Measurements from ENCODE around the gene PPM1M.

PPM1M gene

GRCh38 chr3:52283306-52283705 lies 37.7 kb downstream of the PPM1M start:
- TF ChIP-seq YY1 (IDR thresholded peaks at IDR 0.05; ENCODE audit: low read depth) (no peak), EP300 (IDR thresholded peaks at IDR 0.05; ENCODE audit: borderline replicate concordance) (no peak), TAF1 (IDR thresholded peaks at IDR 0.05; ENCODE audit: low read depth) (no peak), CREB1 (IDR thresholded peaks at IDR 0.05; ENCODE audit: low read depth) (no peak), TCF12 (IDR thresholded peaks at IDR 0.05; ENCODE audit: low read depth) (no peak), USF1 (IDR thresholded peaks at IDR 0.05) (no peak), CEBPB (IDR thresholded peaks at IDR 0.05) (no peak), FOXM1 (IDR thresholded peaks at IDR 0.05; ENCODE audit: borderline replicate concordance, low read depth) (no peak), RAD21 (IDR thresholded peaks at IDR 0.05; ENCODE audit: low read depth) (no peak), ZBTB7A (IDR thresholded peaks at IDR 0.05; ENCODE audit: low read depth) (no peak), TEAD4 (IDR thresholded peaks at IDR 0.05) (no peak), MAX (IDR thresholded peaks at IDR 0.05) (no peak), NFIC (IDR thresholded peaks at IDR 0.05) (no peak), EGR1 (IDR thresholded peaks at IDR 0.05) (no peak)
- TF ChIP-seq, protein P1, sequence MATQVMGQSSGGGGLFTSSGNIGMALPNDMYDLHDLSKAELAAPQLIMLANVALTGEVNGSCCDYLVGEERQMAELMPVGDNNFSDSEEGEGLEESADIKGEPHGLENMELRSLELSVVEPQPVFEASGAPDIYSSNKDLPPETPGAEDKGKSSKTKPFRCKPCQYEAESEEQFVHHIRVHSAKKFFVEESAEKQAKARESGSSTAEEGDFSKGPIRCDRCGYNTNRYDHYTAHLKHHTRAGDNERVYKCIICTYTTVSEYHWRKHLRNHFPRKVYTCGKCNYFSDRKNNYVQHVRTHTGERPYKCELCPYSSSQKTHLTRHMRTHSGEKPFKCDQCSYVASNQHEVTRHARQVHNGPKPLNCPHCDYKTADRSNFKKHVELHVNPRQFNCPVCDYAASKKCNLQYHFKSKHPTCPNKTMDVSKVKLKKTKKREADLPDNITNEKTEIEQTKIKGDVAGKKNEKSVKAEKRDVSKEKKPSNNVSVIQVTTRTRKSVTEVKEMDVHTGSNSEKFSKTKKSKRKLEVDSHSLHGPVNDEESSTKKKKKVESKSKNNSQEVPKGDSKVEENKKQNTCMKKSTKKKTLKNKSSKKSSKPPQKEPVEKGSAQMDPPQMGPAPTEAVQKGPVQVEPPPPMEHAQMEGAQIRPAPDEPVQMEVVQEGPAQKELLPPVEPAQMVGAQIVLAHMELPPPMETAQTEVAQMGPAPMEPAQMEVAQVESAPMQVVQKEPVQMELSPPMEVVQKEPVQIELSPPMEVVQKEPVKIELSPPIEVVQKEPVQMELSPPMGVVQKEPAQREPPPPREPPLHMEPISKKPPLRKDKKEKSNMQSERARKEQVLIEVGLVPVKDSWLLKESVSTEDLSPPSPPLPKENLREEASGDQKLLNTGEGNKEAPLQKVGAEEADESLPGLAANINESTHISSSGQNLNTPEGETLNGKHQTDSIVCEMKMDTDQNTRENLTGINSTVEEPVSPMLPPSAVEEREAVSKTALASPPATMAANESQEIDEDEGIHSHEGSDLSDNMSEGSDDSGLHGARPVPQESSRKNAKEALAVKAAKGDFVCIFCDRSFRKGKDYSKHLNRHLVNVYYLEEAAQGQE (IDR thresholded peaks at IDR 0.05; ENCODE audit: low read depth): no peak

GRCh38 chr3:52286777-52287110 lies 41.2 kb downstream of the PPM1M start:
- TF ChIP-seq NFIC (IDR thresholded peaks at IDR 0.05) (no peak), USF1 (IDR thresholded peaks at IDR 0.05) (no peak), TAF1 (IDR thresholded peaks at IDR 0.05; ENCODE audit: low read depth) (no peak), MAX (IDR thresholded peaks at IDR 0.05) (no peak), YY1 (IDR thresholded peaks at IDR 0.05; ENCODE audit: low read depth) (no peak), FOXM1 (IDR thresholded peaks at IDR 0.05; ENCODE audit: borderline replicate concordance, low read depth) (no peak), TEAD4 (IDR thresholded peaks at IDR 0.05) (no peak), ZBTB7A (IDR thresholded peaks at IDR 0.05; ENCODE audit: low read depth) (no peak), EP300 (IDR thresholded peaks at IDR 0.05; ENCODE audit: borderline replicate concordance) (no peak), CEBPB (IDR thresholded peaks at IDR 0.05) (no peak), CREB1 (IDR thresholded peaks at IDR 0.05; ENCODE audit: low read depth) (no peak), TCF12 (IDR thresholded peaks at IDR 0.05; ENCODE audit: low read depth) (no peak), EGR1 (IDR thresholded peaks at IDR 0.05) (no peak), RAD21 (IDR thresholded peaks at IDR 0.05; ENCODE audit: low read depth) (no peak)
- TF ChIP-seq, protein P1 (IDR thresholded peaks at IDR 0.05; ENCODE audit: low read depth): no peak

GRCh38 chr3:52288674-52289073 lies 43.1 kb downstream of the PPM1M start:
- no peak for TF ChIP-seq YY1 (IDR thresholded peaks at IDR 0.05; ENCODE audit: low read depth)
- TF ChIP-seq, protein P1 (IDR thresholded peaks at IDR 0.05; ENCODE audit: low read depth): no peak
- no peak for TF ChIP-seq TEAD4 (IDR thresholded peaks at IDR 0.05)
- TF ChIP-seq EGR1 (IDR thresholded peaks at IDR 0.05): no peak
- TF ChIP-seq CEBPB (IDR thresholded peaks at IDR 0.05): no peak
- no peak for TF ChIP-seq EP300 (IDR thresholded peaks at IDR 0.05; ENCODE audit: borderline replicate concordance)
- no peak for TF ChIP-seq NFIC (IDR thresholded peaks at IDR 0.05)
- TF ChIP-seq TAF1 (IDR thresholded peaks at IDR 0.05; ENCODE audit: low read depth): no peak
- no peak for TF ChIP-seq CREB1 (IDR thresholded peaks at IDR 0.05; ENCODE audit: low read depth)
- no peak for TF ChIP-seq MAX (IDR thresholded peaks at IDR 0.05)
- TF ChIP-seq FOXM1 (IDR thresholded peaks at IDR 0.05; ENCODE audit: borderline replicate concordance, low read depth): no peak
- no peak for TF ChIP-seq TCF12 (IDR thresholded peaks at IDR 0.05; ENCODE audit: low read depth)
- TF ChIP-seq USF1 (IDR thresholded peaks at IDR 0.05): no peak
- no peak for TF ChIP-seq RAD21 (IDR thresholded peaks at IDR 0.05; ENCODE audit: low read depth)
- no peak for TF ChIP-seq ZBTB7A (IDR thresholded peaks at IDR 0.05; ENCODE audit: low read depth)

All from Ishikawa (cell line).